Stimulated activated CD4-positive, alpha-beta T cell treated with anti-CD3 and anti-CD28 coated beads, Interleukin-12 subunit alpha, Interleukin-12 subunit beta, amount 100 ng/mL, for 48 hours (primary cell): ENCODE data around the gene PTPN13.
"Not testable (repeated sequence)": the region's sequence is repeated elsewhere in the genome, so short reads cannot be mapped to it uniquely, and the experiment has no call there.

Source experiments
- DNase-seq, 3 donors: peaks; one replicate each; pipeline ENCODE4 v3.0.0-alpha.2; 2020; ENCODE audit warnings: low read depth in 2 of 3, low spot score in 1 of 3

PTPN13 gene

DNA sequence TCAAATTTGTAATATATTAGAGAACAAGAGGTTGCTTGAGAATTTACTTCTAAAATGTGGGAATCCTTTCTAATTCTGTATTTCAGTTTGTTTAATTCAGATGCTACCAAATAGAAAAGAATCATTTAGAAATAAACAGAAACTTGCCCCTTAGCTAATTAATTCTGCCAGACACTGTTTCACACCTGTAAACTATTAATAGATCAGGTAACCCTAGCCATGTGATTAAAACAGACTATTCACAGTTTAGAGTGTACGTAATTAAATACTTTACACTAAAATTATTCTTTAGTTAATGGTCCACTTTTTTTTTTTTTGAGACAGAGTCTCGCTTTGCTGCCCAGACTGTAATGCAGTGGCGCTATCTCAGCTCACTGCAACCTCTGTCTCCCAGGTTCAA, 124.0 kb downstream of the PTPN13 start:
- DNase-seq: no peak

- DNase-seq: not testable (repeated sequence)
These were observed 125.0 kb downstream of the PTPN13 start for GRCh38 chr4:86719149-86719548.

DNA sequence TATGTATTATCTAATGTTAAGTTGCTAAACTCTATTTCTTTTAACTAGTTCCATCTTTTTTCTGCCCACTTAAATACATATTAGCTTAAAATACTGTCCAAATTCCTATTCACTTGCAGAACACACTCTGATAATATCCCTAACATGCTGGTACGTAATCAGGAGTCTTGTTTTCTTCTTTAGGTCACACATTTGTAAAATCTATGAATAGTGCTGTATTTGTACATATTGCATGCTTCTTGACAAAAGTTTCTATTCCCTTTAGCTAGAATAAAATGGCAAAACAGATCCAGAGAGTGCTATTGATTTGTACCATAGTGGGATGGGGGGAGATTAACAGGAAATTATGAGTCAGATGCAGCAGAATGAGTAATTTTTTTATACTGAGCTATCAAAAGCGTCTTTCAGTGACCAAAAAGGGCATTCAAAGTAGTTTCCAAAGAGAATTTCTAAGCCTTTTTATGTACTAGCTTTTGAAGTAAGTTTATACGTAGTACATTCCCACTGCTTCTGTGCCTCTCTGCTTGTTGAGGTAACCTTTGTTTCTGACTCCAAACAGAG, 126.5 kb downstream of the PTPN13 start:
- no peak for DNase-seq

DNA sequence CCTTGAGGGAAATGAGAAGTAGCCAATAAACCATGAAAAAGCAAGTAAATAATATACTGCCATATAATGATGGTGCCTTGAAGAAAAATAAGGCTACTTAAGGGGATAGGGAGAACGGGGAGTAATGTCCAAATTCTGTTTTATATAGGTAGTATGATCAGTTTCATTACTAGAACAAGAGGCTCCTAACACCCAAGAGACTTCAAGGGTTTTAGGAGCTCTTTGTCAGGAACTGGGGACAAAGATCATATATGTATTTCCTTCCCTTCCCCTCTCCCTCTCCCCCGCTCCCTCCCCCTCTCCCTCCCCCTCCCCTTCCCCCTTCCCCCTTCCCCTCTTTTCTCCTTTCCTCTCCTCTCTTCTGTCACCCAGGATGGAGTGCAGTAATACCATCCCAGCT, 127.3 kb downstream of the PTPN13 start:
- no peak for DNase-seq

DNA sequence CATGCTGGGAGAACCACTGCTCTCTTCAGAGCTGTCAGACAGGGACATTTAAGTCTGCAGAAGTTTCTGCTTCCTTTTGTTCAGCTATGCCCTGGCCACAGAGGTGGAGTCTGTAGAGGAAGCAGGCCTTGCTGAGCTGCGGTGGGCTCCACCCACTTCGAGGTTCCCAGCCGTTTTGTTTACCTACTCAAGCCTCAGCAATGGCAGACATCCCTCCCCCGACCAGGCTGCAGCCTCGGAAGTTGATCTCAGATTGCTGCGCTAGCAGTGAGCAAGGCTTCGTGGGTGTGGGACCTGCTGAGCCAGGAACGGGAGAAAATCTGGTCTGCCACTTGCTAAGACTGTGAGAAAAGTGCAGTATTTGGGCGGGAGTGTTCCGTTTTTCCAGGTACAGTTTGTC, 136.2 kb downstream of the PTPN13 start:
- no peak for DNase-seq

- DNase-seq: no peak
These were observed 143.1 kb downstream of the PTPN13 start for GRCh38 chr4:86737244-86737643.

DNA sequence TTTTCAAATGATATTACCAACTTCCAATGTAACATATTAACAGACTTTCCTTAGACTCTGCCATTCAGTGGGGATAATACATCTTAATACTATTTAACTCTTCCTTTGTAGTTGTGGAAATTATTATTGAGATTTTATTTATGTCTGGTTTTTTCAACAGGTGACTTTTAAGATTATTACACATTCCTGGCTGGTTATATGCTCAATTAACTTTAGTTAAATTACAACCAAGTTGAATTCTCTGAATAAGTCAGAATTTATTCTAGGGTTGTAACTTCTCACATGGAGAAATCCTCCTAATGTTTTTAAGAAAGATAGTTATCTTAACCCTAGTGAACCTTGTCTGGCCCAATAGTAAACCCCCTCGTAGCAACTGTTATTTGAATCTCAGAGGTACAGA, 147.7 kb downstream of the PTPN13 start:
- DNase-seq: no peak

DNA sequence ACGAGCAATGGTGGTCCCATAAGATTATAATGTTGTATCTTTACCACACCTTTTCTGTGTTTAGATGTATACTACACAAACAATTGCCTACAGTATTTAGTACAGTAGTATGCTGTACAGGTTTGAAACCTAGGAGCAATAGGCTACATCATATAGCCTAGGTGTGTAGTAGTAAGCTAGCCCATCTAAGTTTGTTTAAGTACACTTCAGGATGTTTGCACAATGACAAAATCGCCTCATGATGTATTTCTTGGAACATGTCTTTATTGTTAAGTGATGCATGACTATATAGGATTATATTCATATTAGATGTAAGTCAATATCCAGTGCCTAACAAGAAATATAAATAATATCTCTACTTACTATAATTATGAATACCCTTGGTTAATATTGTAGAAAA, 150.5 kb downstream of the PTPN13 start:
- DNase-seq: no peak

DNA sequence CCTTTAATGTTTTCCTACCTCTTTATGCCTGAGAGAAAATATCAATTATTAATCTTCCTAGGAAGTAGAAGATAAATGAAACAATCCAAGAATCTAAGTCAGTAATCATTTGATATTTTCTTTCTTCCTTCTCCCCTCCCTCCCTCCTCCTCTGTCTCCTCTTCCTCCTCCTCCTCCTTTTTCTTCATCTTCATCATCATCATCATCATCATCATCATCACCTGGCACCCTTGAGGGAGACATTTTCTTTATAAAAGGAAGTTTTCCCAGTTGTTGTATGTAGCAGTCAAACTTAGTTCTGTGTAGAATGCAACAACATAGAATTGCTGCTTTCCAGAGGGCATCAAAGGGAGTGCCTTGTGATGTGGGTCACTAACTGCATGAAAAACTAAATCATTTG, 155.0 kb downstream of the PTPN13 start:
- DNase-seq: no peak

DNA sequence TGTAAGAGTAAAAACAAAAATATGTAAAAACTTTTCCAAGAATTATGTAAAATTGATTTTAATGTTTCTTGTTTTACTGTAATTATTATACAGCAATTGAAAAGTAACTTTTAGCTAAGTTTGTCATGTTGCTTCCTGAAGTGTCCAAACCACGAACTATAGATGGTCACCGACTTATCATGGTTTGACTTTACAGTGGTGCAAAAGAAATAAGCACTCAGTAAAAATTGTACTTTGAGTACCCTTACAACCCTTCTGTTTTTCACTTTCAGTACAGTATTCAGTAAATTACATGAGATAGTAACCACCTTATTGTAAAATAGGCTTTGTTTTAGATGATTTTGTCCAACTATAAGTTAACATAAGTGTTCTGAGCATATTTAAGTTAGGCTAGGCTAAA, 161.3 kb downstream of the PTPN13 start:
- DNase-seq: no peak

- no peak for DNase-seq
These were observed 163.4 kb downstream of the PTPN13 start for GRCh38 chr4:86757468-86757867.

GRCh38 chr4:86759298-86759697, 165.2 kb downstream of the PTPN13 start:
- DNase-seq: no peak

DNA sequence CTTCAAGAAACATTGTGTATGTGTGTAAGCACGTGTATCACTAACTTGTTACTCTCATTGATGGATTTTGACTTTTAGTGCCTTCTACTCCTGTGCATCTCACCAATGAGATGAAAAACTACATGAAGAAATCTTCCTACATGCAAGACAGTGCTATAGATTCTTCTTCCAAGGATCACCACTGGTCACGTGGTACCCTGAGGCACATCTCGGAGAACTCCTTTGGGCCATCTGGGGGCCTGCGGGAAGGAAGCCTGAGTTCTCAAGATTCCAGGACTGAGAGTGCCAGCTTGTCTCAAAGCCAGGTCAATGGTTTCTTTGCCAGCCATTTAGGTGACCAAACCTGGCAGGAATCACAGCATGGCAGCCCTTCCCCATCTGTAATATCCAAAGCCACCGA, 168.5 kb downstream of the PTPN13 start:
- DNase-seq: no peak

- no peak for DNase-seq
These were observed 175.7 kb downstream of the PTPN13 start for GRCh38 chr4:86769794-86770193.

DNA sequence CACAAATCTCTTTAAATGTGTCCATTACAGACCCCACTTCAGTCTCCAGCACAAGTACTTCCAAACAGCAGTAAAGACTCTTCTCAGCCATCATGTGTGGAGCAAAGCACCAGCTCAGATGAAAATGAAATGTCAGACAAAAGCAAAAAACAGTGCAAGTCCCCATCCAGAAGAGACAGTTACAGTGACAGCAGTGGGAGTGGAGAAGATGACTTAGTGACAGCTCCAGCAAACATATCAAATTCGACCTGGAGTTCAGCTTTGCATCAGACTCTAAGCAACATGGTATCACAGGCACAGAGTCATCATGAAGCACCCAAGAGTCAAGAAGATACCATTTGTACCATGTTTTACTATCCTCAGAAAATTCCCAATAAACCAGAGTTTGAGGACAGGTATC, 177.0 kb downstream of the PTPN13 start:
- DNase-seq: no peak

DNA sequence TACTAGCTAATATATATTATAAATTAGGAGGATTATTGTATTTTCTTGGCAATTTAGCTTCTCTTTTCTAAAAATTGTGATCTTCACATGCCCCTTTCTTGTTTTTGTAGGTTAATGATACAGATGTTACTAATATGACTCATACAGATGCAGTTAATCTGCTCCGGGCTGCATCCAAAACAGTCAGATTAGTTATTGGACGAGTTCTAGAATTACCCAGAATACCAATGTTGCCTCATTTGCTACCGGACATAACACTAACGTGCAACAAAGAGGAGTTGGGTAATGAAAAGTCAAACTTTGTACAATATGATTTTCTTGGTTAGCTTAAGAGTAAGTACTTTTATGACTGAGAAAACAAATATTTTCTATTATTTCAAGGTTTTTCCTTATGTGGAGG, 180.9 kb downstream of the PTPN13 start:
- DNase-seq: no peak

GRCh38 chr4:86778175-86778574, 184.1 kb downstream of the PTPN13 start:
- DNase-seq: no peak

DNA sequence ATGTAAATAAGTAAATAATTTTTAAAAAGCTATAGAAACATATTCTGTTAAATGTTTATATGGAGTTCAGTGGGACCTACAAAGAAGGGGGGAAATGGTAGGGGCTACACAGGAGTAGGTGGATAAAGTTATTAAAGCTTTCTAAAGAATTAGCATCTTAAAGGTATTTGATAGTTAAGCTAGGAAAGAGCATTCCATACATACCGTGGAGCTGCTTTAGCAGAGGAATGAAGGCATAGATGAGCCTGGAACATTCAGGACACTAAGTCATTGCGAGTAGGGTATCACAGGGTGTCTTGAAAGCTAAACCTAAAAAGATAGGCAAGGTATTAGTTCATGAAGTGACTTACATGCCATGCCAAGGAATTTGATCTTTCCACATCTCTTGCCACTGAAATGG, 194.7 kb downstream of the PTPN13 start:
- no peak for DNase-seq

DNA sequence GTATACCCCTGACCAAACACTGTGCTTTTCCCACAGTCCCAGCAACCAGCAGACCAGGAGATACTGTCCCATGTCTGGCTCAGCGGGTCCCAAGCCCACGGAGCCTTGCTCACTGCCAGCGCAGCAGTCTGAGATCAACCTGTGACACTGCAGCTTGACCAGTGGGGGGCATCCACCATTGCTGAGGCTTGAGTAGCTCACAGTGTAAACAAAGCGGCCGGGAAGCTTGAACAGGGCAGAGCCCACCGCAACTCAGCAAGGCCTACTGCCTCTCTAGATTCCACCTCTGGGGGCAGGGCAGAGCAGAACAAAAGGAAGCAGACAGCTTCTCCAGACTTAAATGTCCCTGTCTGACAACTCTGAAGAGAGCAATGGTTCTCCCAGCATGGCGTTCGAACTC, 197.0 kb downstream of the PTPN13 start:
- no peak for DNase-seq

- no peak for DNase-seq
These were observed 215.7 kb downstream of the PTPN13 start for GRCh38 chr4:86809809-86810208.

GRCh38 chr4:86810847-86811246, 216.7 kb downstream of the PTPN13 start:
- DNase-seq: no peak

DNA sequence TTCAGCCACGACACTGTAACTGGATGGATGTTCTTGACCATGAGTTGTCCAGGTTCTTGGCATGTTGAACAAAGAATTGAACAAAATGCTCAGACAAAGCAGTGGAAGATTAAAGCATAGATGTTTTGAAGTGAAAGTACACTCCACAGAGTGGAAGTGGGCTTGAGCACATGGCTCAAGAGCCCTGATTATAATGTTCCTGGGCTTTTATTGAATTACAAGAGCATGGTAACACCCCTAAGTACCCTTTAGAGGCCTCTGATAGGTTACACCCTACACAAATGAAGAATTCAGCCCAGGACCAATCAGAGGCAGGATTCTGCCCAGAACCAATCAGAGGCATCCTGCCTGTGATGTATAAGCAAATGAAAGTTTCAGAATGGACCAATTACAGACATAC, 221.5 kb downstream of the PTPN13 start:
- DNase-seq: no peak

DNA sequence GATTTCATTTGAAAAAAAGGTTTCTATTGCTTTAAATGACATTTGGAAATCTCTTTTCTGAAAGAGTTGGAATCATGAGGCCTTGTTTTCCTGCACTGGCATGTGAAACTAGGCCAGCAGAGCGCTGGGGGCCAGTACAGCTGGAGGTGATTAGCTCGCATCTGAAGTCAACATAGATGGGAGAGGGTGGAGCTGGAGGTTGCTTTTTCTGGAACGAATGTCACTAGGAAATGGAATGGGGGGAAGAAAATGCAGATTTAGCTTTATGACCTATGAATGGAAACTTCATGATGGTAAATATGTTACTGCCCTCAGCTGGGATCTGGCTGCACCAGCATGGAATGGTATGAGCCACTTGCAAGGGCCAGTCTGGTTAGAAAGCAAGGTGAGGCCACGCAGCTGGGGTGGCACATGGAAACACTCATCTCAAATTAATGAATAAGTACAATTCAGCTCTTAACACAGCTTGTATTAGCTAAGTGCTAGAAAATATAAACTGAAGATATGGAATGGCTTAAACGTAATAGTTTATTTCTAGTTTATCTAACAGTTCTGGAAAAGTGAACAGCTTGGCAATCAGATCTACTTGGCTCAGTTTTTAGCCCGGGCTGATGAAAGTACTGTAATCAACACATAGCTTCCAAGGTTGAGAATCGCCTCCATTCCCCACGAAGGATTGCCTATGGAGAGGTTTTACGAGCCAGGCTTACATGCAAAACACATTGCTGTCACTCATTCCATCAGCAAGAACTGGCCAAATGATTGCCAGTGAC, 222.6 kb downstream of the PTPN13 start:
- no peak for DNase-seq
